CD4-positive, alpha-beta T cell (primary cell): ENCODE results near the gene OR14C36. TPM values are rescaled to one million over a fixed set of nuclear protein-coding genes. Genes with fewer than 3 reads are reported as not detected.

ENCODE experiments used
- ATAC-seq: fragments of 200-7000 bp; cut with Tn5 transposase; one replicate; pipeline ENCODE4 v1.10.0; 2022; ENCODE audit warnings: mild to moderate bottlenecking; ENCODE audit not compliant: poor library complexity
- CTCF ChIA-PET: fragments of 350-600 bp; sonication (Branson Sonifier 250); formaldehyde crosslinking; loops from one replicate; lab custom pipeline; 2021; ENCODE audit warnings: antibody characterized with exemption, inconsistent platforms; lab: Charles Lee
- POLR2A ChIA-PET: fragments of 350-600 bp; sonication (Branson Sonifier 250); formaldehyde crosslinking; loops from one replicate; lab custom pipeline; 2021; ENCODE audit warnings: antibody characterized with exemption, inconsistent platforms; lab: Charles Lee
- DNase-seq, 14 experiments: peaks; one replicate each; pipeline ENCODE4 v3.0.0-alpha.2; 2013 to 2020; ENCODE audit warnings: mixed read lengths in 2 of 14
- H3K27ac ChIP-seq, 2 donors: one replicate each; pipeline versions ENCODE4 v1.5.1 to v1.7.0; 2013; ENCODE audit warnings: low read length in 2 of 2, low read depth in 1 of 2, mild to moderate bottlenecking in 1 of 2
- H3K27me3 ChIP-seq, 2 experiments: 1 replicate in 1 of 2; 2 replicates in 1 of 2; pipeline versions ENCODE4 v1.6.1 to v1.7.0; 2013; ENCODE audit warnings: low read length in 2 of 2, control low read depth in 1 of 2, mild to moderate bottlenecking in 1 of 2, moderate library complexity in 1 of 2; ENCODE audit not compliant: insufficient read depth in 2 of 2, control insufficient read depth in 1 of 2
- H3K36me3 ChIP-seq: one replicate; pipeline ENCODE4 v1.6.1; 2013; ENCODE audit warnings: low read length, control low read depth; ENCODE audit not compliant: insufficient read depth
- H3K4me1 ChIP-seq: one replicate; pipeline ENCODE4 v1.6.1; 2013; ENCODE audit warnings: low read length, control low read depth; ENCODE audit not compliant: insufficient read depth
- H3K4me3 ChIP-seq: one replicate; pipeline ENCODE4 v1.5.1; 2013; ENCODE audit warnings: mild to moderate bottlenecking, low read length, moderate library complexity
- H3K9me3 ChIP-seq, 2 experiments: 1 replicate in 1 of 2; 2 replicates in 1 of 2; pipeline versions ENCODE4 v1.6.1 to v1.7.0; 2013; ENCODE audit warnings: low read length in 2 of 2, mild to moderate bottlenecking in 2 of 2, control low read depth in 1 of 2, moderate library complexity in 1 of 2; ENCODE audit not compliant: control insufficient read depth in 1 of 2, insufficient read depth in 1 of 2
- H3K27ac Mint-ChIP-seq: one replicate; pipeline ENCODE4 v1.8.0; 2020; ENCODE audit warnings: mixed read lengths
- H3K27me3 Mint-ChIP-seq: one replicate; pipeline ENCODE4 v1.8.0; 2021; ENCODE audit warnings: mixed read lengths
- H3K36me3 Mint-ChIP-seq: one replicate; pipeline ENCODE4 v1.8.0; 2021; ENCODE audit warnings: low read depth, mixed read lengths
- H3K4me1 Mint-ChIP-seq: one replicate; pipeline ENCODE4 v1.8.0; 2021; ENCODE audit warnings: low read depth, mixed read lengths
- H3K4me3 Mint-ChIP-seq: one replicate; pipeline ENCODE4 v1.8.0; 2020; ENCODE audit warnings: mild to moderate bottlenecking, mixed read lengths
- H3K9me3 Mint-ChIP-seq: one replicate; pipeline ENCODE4 v1.8.0; 2020; ENCODE audit warnings: mixed read lengths
- intact Hi-C, 2 experiments: fragments of 100-400 bp; cut with DNase I in 1 of 2; cut with micrococcal nuclease in 1 of 2; formaldehyde crosslinking; loops; one replicate each; pipeline versions ENCODE4 v1.15.1 to v1.9.0; 2023 to 2025; cut with DNase I, micrococcal nuclease
- total RNA-seq, 174 experiments: library from RNA in 2 of 174; stranded (reverse) in 2 of 174; gene quantifications; one replicate each; pipeline ENCODE4 v1.2.3 and lab custom pipeline; 2021 to 2026
- TF ChIP-seq, protein P1 (sequence below): fragments of 200-600 bp; IDR thresholded peaks from one replicate; pipeline ENCODE4 v1.8.0; 2022; ENCODE audit warnings: antibody characterized with exemption, mild to moderate bottlenecking

OR14C36 gene
- total RNA-seq, 2 experiments from 2014 or later: not detected

DNA sequence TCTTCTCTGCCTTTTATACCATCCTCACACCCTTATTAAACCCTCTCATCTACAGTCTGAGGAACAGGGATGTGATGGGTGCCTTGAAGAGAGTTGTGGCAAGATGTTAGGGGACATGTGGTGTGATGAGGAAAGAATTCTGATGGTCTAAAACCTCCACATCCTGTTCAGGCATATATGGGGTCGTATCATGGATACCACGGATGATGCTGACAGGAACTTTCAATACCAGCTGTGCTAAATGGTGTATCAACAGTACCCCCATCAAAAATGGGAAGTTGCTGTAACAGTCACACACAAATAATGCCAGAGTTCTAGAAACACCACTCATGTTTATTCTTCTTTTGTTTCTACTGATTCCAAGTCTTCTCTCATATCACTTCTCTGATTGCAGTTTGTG lies 39.9 kb downstream of the OR14C36 start:
- POLR2A ChIA-PET: no interaction called here
- Histone ChIP-seq H3K27ac (no peak overlapping the region), H3K36me3 (no peaks in the 10 kb centered on the region), H3K9me3 (no peaks in the 10 kb centered on the region), H3K27me3 (peaks cover 2 to 5% of the 10 kb centered on the region in 2 experiments), H3K4me1 (no peaks in the 10 kb centered on the region), H3K4me3 (no peak overlapping the region)
- no peaks in the 10 kb centered on the region for H3K9me3 Mint-ChIP-seq
- no peak for ATAC-seq
- H3K27me3 Mint-ChIP-seq: peaks cover 19% of the 10 kb centered on the region
- H3K27ac Mint-ChIP-seq: no peak overlapping the region
- CTCF ChIA-PET: no interaction called here
- intact Hi-C loops: no loop called here
- H3K4me3 Mint-ChIP-seq: no peak overlapping the region
- TF ChIP-seq, protein P1, sequence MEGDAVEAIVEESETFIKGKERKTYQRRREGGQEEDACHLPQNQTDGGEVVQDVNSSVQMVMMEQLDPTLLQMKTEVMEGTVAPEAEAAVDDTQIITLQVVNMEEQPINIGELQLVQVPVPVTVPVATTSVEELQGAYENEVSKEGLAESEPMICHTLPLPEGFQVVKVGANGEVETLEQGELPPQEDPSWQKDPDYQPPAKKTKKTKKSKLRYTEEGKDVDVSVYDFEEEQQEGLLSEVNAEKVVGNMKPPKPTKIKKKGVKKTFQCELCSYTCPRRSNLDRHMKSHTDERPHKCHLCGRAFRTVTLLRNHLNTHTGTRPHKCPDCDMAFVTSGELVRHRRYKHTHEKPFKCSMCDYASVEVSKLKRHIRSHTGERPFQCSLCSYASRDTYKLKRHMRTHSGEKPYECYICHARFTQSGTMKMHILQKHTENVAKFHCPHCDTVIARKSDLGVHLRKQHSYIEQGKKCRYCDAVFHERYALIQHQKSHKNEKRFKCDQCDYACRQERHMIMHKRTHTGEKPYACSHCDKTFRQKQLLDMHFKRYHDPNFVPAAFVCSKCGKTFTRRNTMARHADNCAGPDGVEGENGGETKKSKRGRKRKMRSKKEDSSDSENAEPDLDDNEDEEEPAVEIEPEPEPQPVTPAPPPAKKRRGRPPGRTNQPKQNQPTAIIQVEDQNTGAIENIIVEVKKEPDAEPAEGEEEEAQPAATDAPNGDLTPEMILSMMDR: no peak
- no peaks in the 10 kb centered on the region for H3K36me3 Mint-ChIP-seq
- no peaks in the 10 kb centered on the region for H3K4me1 Mint-ChIP-seq
- no peak for DNase-seq

DNA sequence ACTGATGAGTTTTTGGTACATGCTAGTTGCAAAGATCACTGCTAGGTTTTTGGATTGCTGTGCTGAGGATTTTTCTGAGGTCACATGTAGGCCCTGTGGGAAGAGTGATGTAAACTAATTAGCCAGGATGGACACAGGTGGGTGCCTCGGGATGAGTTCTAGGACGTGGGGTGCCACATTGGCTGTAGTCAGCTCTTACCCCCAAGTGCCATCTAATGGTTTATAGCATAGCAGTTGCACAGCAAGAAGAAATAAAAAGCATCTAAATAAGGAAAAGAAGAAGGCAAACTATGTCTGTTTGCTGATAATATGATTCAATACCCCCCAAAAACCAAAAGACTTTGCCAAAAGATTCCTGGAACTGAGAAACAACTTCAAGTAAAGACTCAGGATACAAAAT lies 44.5 kb downstream of the OR14C36 start:
- Histone ChIP-seq H3K27ac (no peak overlapping the region), H3K36me3 (no peaks in the 10 kb centered on the region), H3K4me3 (no peak overlapping the region), H3K9me3 (no peaks in the 10 kb centered on the region), H3K27me3 (peaks cover 2 to 5% of the 10 kb centered on the region in 2 experiments), H3K4me1 (no peaks in the 10 kb centered on the region)
- intact Hi-C loops: no loop called here
- DNase-seq (no peak), ATAC-seq (no peak)
- Mint-ChIP-seq H3K4me3 (no peak overlapping the region), H3K27ac (no peak overlapping the region), H3K27me3 (peaks cover 13% of the 10 kb centered on the region), H3K36me3 (no peaks in the 10 kb centered on the region), H3K9me3 (peaks cover 5% of the 10 kb centered on the region), H3K4me1 (no peaks in the 10 kb centered on the region)
- ChIA-PET CTCF (no interaction called here), POLR2A (no interaction called here)
- TF ChIP-seq, protein P1: no peak

Other genes starting within 250 kb of the OR14C36 start
- gene OR2M5, start 203.6 kb upstream of the OR14C36 start, total RNA-seq: not detected
- not detected for gene OR2M2, start 174.0 kb upstream of the OR14C36 start, total RNA-seq
- gene OR2M3, start 151.5 kb upstream of the OR14C36 start, total RNA-seq: not detected
- gene OR2M4, start 117.4 kb upstream of the OR14C36 start, total RNA-seq: not detected
- gene OR2T33, start 70.8 kb upstream of the OR14C36 start, total RNA-seq: under 1 TPM in 1 of 2 experiments, not detected in 1; 0.25 TPM
- not detected for gene OR2T12, start 45.4 kb upstream of the OR14C36 start, total RNA-seq
- not detected for gene OR2M7, start 24.2 kb upstream of the OR14C36 start, total RNA-seq
- not detected for gene OR2T4, start 12.9 kb downstream of the OR14C36 start, total RNA-seq
- not detected for gene OR2T6, start 27.0 kb downstream of the OR14C36 start, total RNA-seq
- not detected for gene OR2T1, start 54.3 kb downstream of the OR14C36 start, total RNA-seq
- not detected for gene OR2T2, start 96.9 kb downstream of the OR14C36 start, total RNA-seq
- not detected for gene OR2T3, start 124.6 kb downstream of the OR14C36 start, total RNA-seq
- gene OR2T5, start 139.8 kb downstream of the OR14C36 start, total RNA-seq: not detected
- gene OR2G6, start 159.3 kb downstream of the OR14C36 start, total RNA-seq: not detected
- not detected for gene OR2T29, start 214.0 kb downstream of the OR14C36 start, total RNA-seq
- gene OR2T34, start 226.0 kb downstream of the OR14C36 start, total RNA-seq: not detected
- gene OR2T10, start 248.9 kb downstream of the OR14C36 start, total RNA-seq: not detected